Thoracic aorta (tissue), 2 donors: ENCODE data around the gene SWAP70. TPM values are rescaled to one million over a fixed set of nuclear protein-coding genes. Genes with fewer than 3 reads are reported as not detected.

ENCODE experiments used
- ATAC-seq: fragments of 150-250 bp; one replicate; pipeline ENCODE4 v1.8.0; 2017; ENCODE audit warnings: low read depth; ENCODE audit not compliant: insufficient number of reproducible peaks, low FRiP score
- DNase-seq: peaks from one replicate; pipeline ENCODE4 v3.0.0-alpha.2; 2020; ENCODE audit warnings: low spot score
- H3K27ac ChIP-seq, 2 donors: fragments of 200-600 bp; sonication (generic); 1 replicate in 1 of 2; 2 replicates in 1 of 2; pipeline ENCODE4 v1.5.1; 2016; ENCODE audit warnings: mild to moderate bottlenecking in 2 of 2, moderate library complexity in 2 of 2
- H3K27me3 ChIP-seq: fragments of 200-600 bp; sonication (generic); replicated peaks from 2 replicates; pipeline ENCODE4 v1.6.0; 2016; ENCODE audit warnings: mild to moderate bottlenecking; ENCODE audit not compliant: insufficient read depth
- H3K36me3 ChIP-seq: fragments of 200-600 bp; sonication (generic); one replicate; pipeline ENCODE4 v1.5.1; 2016
- H3K4me1 ChIP-seq, 2 donors: fragments of 200-600 bp; sonication (generic); 1 replicate in 1 of 2; 2 replicates in 1 of 2; pipeline versions ENCODE4 v1.5.1 to v1.6.0; 2016; ENCODE audit warnings: low read depth in 2 of 2, mild to moderate bottlenecking in 1 of 2; ENCODE audit not compliant: control insufficient read depth in 1 of 2
- H3K4me3 ChIP-seq: fragments of 200-600 bp; sonication (generic); 2 replicates; pipeline ENCODE4 v1.5.1; 2016; ENCODE audit warnings: mild to moderate bottlenecking
- H3K9me3 ChIP-seq: fragments of 200-600 bp; sonication (generic); 2 replicates; pipeline ENCODE4 v1.5.1; 2016
- CTCF ChIP-seq: fragments of 200-600 bp; sonication (generic); IDR thresholded peaks from one replicate; pipeline ENCODE4 v1.5.1; 2019; ENCODE audit warnings: antibody characterized with exemption
- total RNA-seq, 2 donors: library from RNA; depleted of rRNA; stranded (reverse); fragments of >200 nt; gene quantifications; one replicate each; pipeline versions ENCODE4 v1.1.0 to v1.2.3, GENCODE V29; 2016

Gene SWAP70
- total RNA-seq, 2 donors from 2014 or later, result 33.4 to 64.6 TPM

GRCh38 chr11:9747229-9747628 is 83.4 kb downstream of the SWAP70 start:
- Histone ChIP-seq H3K36me3 (peaks cover 24% of the 10 kb centered on the region), H3K4me1 (peaks cover 0 to 21% of the 10 kb centered on the region in 2 donors), H3K4me3 (no peak overlapping the region), H3K27me3 (no peaks in the 10 kb centered on the region), H3K9me3 (no peaks in the 10 kb centered on the region), H3K27ac (peak overlapping the region in 1 of 2 donors; percentile 19)
- ATAC-seq, result no peak
- DNase-seq, result no peak
- no peak for TF ChIP-seq CTCF

- Histone ChIP-seq H3K27ac (peak overlapping the region in 1 of 2 donors; percentile 27), H3K36me3 (peaks cover 24% of the 10 kb centered on the region), H3K9me3 (no peaks in the 10 kb centered on the region), H3K27me3 (no peaks in the 10 kb centered on the region), H3K4me1 (peaks cover 0 to 21% of the 10 kb centered on the region in 2 donors), H3K4me3 (no peak overlapping the region)
- DNase-seq, result no peak
- ATAC-seq, result no peak
- TF ChIP-seq CTCF, result no peak
Observed at GRCh38 chr11:9747828-9748227, 84.0 kb downstream of the SWAP70 start.

GRCh38 chr11:9748361-9748970 is 84.6 kb downstream of the SWAP70 start:
- H3K36me3 ChIP-seq, result peaks cover 24% of the 10 kb centered on the region

GRCh38 chr11:9750551-9750950 is 86.7 kb downstream of the SWAP70 start:
- peaks cover 0 to 15% of the 10 kb centered on the region in 2 donors for H3K4me1 ChIP-seq
- H3K27ac ChIP-seq, result no peak overlapping the region
- DNase-seq (no peak), ATAC-seq (no peak)
- TF ChIP-seq CTCF, result no peak
- no peaks in the 10 kb centered on the region for H3K9me3 ChIP-seq
- no peaks in the 10 kb centered on the region for H3K27me3 ChIP-seq
- no peak overlapping the region for H3K4me3 ChIP-seq
- H3K36me3 ChIP-seq, result peaks cover 24% of the 10 kb centered on the region

More at GRCh38 chr11:9748361-9748970, 84.6 kb downstream of the SWAP70 start:
- Histone ChIP-seq H3K27ac (peak overlapping the region in 1 of 2 donors; percentile 27), H3K4me3 (no peak overlapping the region), H3K9me3 (no peaks in the 10 kb centered on the region), H3K27me3 (no peaks in the 10 kb centered on the region), H3K4me1 (peaks cover 0 to 21% of the 10 kb centered on the region in 2 donors)
- DNase-seq (no peak), ATAC-seq (no peak)
- TF ChIP-seq CTCF, result peak; percentile 68

GRCh38 chr11:9752091-9752490 is 88.2 kb downstream of the SWAP70 start:
- no peaks in the 10 kb centered on the region for H3K9me3 ChIP-seq
- no peak for ATAC-seq
- peaks cover 18% of the 10 kb centered on the region for H3K36me3 ChIP-seq
- H3K27me3 ChIP-seq, result no peaks in the 10 kb centered on the region
- no peak overlapping the region for H3K4me3 ChIP-seq
- TF ChIP-seq CTCF, result no peak
- H3K27ac ChIP-seq, result no peak overlapping the region
- H3K4me1 ChIP-seq, result peaks cover 0 to 15% of the 10 kb centered on the region in 2 donors
- no peak for DNase-seq
